Measurements from ENCODE around the gene GPHN. TPM values are rescaled to one million over a fixed set of nuclear protein-coding genes. Genes with fewer than 3 reads are reported as not detected.

Gene GPHN
- polyA plus RNA-seq, 2 of the 4 experiments (the other 2 are of a cell fraction) = 12.7 to 15.5 TPM

DNA sequence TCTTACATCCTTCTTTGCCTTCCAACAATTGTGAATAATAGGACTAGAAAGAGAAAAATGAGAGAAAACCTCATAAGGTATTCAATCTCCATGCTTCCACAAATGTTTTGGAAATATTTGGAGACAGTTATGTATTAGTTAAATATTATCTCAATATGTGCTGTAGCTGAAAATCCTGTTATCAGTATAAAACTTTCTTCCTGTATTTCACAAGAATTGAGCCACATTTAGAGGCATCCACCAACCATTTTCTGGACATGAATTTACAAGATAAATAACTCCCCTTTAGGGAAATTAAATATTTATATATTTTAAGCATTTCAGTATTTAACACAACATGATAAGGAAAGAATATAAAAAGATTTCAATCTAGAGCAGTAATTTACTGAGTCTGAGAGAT is 200.3 kb downstream of the GPHN start:
- Histone ChIP-seq H3K4me3 (no peak overlapping the region), H3K27ac (no peak overlapping the region), H3K4me2 (no peak overlapping the region), H3K9me3 (peaks cover 6% of the 10 kb centered on the region; the same call in 1 of the 3 replicates), H3K4me1 (peaks cover 20% of the 10 kb centered on the region; the same call in 2 of the 3 replicates)
- ATAC-seq = no peak
- ChIA-PET CTCF (interaction anchor here (1.1 kb wide), 1 partner anchor 8 kb away, joined by 3 read pairs; no protein-coding TSS in a partner anchor), POLR2A (no interaction called here)
- DNase-seq (ENCODE audit: low read depth in 1 of 2, low spot score in 1 of 2) = no peak
- FAIRE-seq = no peak
- TF ChIP-seq RAD21 (conservative IDR thresholded peaks at IDR 0.05 in 1 of 2, IDR thresholded peaks at IDR 0.05 in 1 of 2) (no peak), EHF (CRISPR knock-in tag; IDR thresholded peaks at IDR 0.05) (no peak), SMC3 (IDR thresholded peaks at IDR 0.05) (no peak), CBX8 (IDR thresholded peaks at IDR 0.05) (no peak), RFX5 (IDR thresholded peaks at IDR 0.05) (no peak), HDAC2 (IDR thresholded peaks at IDR 0.05) (no peak), HOXA7 (CRISPR knock-in tag; IDR thresholded peaks at IDR 0.05) (no peak), MAZ (IDR thresholded peaks at IDR 0.05; ENCODE audit: borderline replicate concordance, low read depth, low read length) (no peak), CBX2 (IDR thresholded peaks at IDR 0.05; ENCODE audit: borderline replicate concordance, low read depth) (no peak), RARB (CRISPR knock-in tag; IDR thresholded peaks at IDR 0.05) (no peak)
- TF ChIP-seq, protein P1, sequence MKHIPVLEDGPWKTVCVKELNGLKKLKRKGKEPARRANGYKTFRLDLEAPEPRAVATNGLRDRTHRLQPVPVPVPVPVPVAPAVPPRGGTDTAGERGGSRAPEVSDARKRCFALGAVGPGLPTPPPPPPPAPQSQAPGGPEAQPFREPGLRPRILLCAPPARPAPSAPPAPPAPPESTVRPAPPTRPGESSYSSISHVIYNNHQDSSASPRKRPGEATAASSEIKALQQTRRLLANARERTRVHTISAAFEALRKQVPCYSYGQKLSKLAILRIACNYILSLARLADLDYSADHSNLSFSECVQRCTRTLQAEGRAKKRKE (CRISPR knock-in tag; IDR thresholded peaks at IDR 0.05; ENCODE audit: low read depth) = no peak
- TF ChIP-seq, protein P2, sequence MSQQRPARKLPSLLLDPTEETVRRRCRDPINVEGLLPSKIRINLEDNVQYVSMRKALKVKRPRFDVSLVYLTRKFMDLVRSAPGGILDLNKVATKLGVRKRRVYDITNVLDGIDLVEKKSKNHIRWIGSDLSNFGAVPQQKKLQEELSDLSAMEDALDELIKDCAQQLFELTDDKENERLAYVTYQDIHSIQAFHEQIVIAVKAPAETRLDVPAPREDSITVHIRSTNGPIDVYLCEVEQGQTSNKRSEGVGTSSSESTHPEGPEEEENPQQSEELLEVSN (IDR thresholded peaks at IDR 0.05; ENCODE audit: borderline replicate concordance, low read depth) = no peak
- TF ChIP-seq, protein P3, sequence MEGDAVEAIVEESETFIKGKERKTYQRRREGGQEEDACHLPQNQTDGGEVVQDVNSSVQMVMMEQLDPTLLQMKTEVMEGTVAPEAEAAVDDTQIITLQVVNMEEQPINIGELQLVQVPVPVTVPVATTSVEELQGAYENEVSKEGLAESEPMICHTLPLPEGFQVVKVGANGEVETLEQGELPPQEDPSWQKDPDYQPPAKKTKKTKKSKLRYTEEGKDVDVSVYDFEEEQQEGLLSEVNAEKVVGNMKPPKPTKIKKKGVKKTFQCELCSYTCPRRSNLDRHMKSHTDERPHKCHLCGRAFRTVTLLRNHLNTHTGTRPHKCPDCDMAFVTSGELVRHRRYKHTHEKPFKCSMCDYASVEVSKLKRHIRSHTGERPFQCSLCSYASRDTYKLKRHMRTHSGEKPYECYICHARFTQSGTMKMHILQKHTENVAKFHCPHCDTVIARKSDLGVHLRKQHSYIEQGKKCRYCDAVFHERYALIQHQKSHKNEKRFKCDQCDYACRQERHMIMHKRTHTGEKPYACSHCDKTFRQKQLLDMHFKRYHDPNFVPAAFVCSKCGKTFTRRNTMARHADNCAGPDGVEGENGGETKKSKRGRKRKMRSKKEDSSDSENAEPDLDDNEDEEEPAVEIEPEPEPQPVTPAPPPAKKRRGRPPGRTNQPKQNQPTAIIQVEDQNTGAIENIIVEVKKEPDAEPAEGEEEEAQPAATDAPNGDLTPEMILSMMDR (IDR thresholded peaks at IDR 0.05) = no peak
- TF ChIP-seq, protein P4, sequence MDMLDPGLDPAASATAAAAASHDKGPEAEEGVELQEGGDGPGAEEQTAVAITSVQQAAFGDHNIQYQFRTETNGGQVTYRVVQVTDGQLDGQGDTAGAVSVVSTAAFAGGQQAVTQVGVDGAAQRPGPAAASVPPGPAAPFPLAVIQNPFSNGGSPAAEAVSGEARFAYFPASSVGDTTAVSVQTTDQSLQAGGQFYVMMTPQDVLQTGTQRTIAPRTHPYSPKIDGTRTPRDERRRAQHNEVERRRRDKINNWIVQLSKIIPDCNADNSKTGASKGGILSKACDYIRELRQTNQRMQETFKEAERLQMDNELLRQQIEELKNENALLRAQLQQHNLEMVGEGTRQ (IDR thresholded peaks at IDR 0.05) = no peak
- TF ChIP-seq, protein P5, sequence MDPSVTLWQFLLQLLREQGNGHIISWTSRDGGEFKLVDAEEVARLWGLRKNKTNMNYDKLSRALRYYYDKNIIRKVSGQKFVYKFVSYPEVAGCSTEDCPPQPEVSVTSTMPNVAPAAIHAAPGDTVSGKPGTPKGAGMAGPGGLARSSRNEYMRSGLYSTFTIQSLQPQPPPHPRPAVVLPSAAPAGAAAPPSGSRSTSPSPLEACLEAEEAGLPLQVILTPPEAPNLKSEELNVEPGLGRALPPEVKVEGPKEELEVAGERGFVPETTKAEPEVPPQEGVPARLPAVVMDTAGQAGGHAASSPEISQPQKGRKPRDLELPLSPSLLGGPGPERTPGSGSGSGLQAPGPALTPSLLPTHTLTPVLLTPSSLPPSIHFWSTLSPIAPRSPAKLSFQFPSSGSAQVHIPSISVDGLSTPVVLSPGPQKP (IDR thresholded peaks at IDR 0.05; ENCODE audit: low read depth, low read length) = no peak
- TF ChIP-seq, protein P6, sequence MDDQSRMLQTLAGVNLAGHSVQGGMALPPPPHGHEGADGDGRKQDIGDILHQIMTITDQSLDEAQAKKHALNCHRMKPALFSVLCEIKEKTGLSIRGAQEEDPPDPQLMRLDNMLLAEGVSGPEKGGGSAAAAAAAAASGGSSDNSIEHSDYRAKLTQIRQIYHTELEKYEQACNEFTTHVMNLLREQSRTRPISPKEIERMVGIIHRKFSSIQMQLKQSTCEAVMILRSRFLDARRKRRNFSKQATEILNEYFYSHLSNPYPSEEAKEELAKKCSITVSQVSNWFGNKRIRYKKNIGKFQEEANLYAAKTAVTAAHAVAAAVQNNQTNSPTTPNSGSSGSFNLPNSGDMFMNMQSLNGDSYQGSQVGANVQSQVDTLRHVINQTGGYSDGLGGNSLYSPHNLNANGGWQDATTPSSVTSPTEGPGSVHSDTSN (IDR thresholded peaks at IDR 0.05) = no peak
- TF ChIP-seq, protein P7, sequence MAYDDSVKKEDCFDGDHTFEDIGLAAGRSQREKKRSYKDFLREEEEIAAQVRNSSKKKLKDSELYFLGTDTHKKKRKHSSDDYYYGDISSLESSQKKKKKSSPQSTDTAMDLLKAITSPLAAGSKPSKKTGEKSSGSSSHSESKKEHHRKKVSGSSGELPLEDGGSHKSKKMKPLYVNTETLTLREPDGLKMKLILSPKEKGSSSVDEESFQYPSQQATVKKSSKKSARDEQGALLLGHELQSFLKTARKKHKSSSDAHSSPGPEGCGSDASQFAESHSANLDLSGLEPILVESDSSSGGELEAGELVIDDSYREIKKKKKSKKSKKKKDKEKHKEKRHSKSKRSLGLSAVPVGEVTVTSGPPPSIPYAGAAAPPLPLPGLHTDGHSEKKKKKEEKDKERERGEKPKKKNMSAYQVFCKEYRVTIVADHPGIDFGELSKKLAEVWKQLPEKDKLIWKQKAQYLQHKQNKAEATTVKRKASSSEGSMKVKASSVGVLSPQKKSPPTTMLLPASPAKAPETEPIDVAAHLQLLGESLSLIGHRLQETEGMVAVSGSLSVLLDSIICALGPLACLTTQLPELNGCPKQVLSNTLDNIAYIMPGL (CRISPR knock-in tag; IDR thresholded peaks at IDR 0.05; ENCODE audit: borderline replicate concordance) = no peak

DNA sequence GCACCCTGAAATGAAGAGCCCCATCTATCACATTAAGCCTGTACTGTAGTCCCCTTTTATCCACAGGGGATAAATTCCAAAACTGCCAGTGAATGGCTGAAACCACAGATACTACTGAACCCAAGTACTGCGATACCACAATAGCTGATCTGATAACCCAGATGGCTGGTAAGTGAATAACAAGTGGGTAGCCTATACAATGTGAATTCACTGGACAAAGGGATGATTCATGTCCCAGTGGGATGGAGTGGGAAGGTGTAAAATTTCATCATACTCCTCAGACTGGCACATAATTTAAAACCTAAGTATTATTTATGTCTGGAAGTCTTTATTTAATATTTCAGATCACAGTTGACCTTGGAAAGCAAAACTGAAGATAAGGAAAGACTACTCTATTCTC is 201.3 kb downstream of the GPHN start:
- Histone ChIP-seq H3K4me1 (peaks cover 20% of the 10 kb centered on the region; the same call in 2 of the 3 replicates), H3K4me2 (peak overlapping the region; percentile 15; the same call in 1 of the 3 replicates), H3K27ac (peak overlapping the region in 1 of 2 experiments; percentile 38; a peak in 1 of 6 replicates), H3K4me3 (no peak overlapping the region), H3K9me3 (peaks cover 6% of the 10 kb centered on the region; the same call in 1 of the 3 replicates)
- ATAC-seq (peak; percentile 52 to 73; a peak in 5 of 6 replicates), DNase-seq (ENCODE audit: low read depth in 1 of 2, low spot score in 1 of 2) (no peak), FAIRE-seq (no peak)
- CTCF ChIA-PET = no interaction called here
- 75% methylated on average over 1 of the region's 1 CpG for WGBS (ENCODE audit: missing lambda C conversion rate)
- POLR2A ChIA-PET = no interaction called here
- TF ChIP-seq RCOR1 (IDR thresholded peaks at IDR 0.05; ENCODE audit: low read depth, low read length) (no peak), ZNF302 (CRISPR knock-in tag; IDR thresholded peaks at IDR 0.05) (no peak), NR3C1 (IDR thresholded peaks at IDR 0.05) (no peak), TFCP2L1 (CRISPR knock-in tag; IDR thresholded peaks at IDR 0.05) (no peak), NFE2L2 (conservative IDR thresholded peaks at IDR 0.05; ENCODE audit: low read length) (no peak), CEBPB (IDR thresholded peaks at IDR 0.05) (no peak), ZFP36 (IDR thresholded peaks at IDR 0.05; ENCODE audit: borderline replicate concordance, partially characterized antibody) (no peak), KDM5A (IDR thresholded peaks at IDR 0.05) (no peak), EP300 (IDR thresholded peaks at IDR 0.05) (no peak), FOXS1 (CRISPR knock-in tag; IDR thresholded peaks at IDR 0.05) (no peak), JUN (IDR thresholded peaks at IDR 0.05) (no peak), CHD4 (IDR thresholded peaks at IDR 0.05; ENCODE audit: borderline replicate concordance) (no peak), ZSCAN20 (CRISPR knock-in tag; IDR thresholded peaks at IDR 0.05) (no peak)
- TF ChIP-seq, protein P2 (IDR thresholded peaks at IDR 0.05; ENCODE audit: borderline replicate concordance, low read depth) = no peak

Data from A549 (cell line).